HepG2 (cell line): ENCODE measurements around the gene FAM162A. TPM values are rescaled to one million over a fixed set of nuclear protein-coding genes. Genes with fewer than 3 reads are reported as not detected.

Source experiments
- CREB1 ChIP-seq, 2 experiments: fragments of 450-650 bp in 1 of 2; IDR thresholded peaks; 2 replicates each; pipeline ENCODE4 v1.6.1; 2016 to 2017; ENCODE audit warnings: control low read depth in 1 of 2, mild to moderate bottlenecking in 1 of 2, missing compliant biosample characterization in 1 of 2, missing genetic modification characterization in 1 of 2
- DNMT3B ChIP-seq: conservative IDR thresholded peaks from 2 replicates; pipeline ENCODE4 v1.6.1; 2016; ENCODE audit warnings: missing biosample characterization, control low read depth
- FIP1L1 ChIP-seq: fragments of 200-400 bp; formaldehyde crosslinking; IDR thresholded peaks from 2 replicates; pipeline ENCODE4 v1.6.1; 2018; ENCODE audit warnings: low read depth, mild to moderate bottlenecking, low read length, moderate library complexity, borderline replicate concordance; ENCODE audit not compliant: insufficient read depth
- HNF4G ChIP-seq, 2 experiments: sonication (generic) in 1 of 2; formaldehyde crosslinking in 1 of 2; IDR thresholded peaks; 2 replicates each; pipeline versions ENCODE4 v1.4.0 to v1.6.1; 2011 to 2020; ENCODE audit warnings: borderline replicate concordance in 2 of 2, low read depth in 2 of 2, mild to moderate bottlenecking in 2 of 2, low read length in 1 of 2, missing genetic modification reagents in 1 of 2, moderate library complexity in 1 of 2
- KDM6A ChIP-seq: IDR thresholded peaks from 2 replicates; pipeline ENCODE4 v1.6.1; 2016; ENCODE audit warnings: low read depth
- NCOR1 ChIP-seq: fragments of 200-600 bp; sonication (generic); IDR thresholded peaks from 2 replicates; pipeline ENCODE4 v1.7.0; 2017; ENCODE audit warnings: antibody characterized with exemption, low read length, borderline replicate concordance
- SIN3B ChIP-seq: fragments of 150-350 bp; IDR thresholded peaks from 2 replicates; pipeline ENCODE4 v1.6.1; 2014; ENCODE audit warnings: low read length
- SP140L ChIP-seq: sonication (generic); formaldehyde crosslinking; IDR thresholded peaks from 2 replicates; pipeline ENCODE4 v1.4.0; 2020; ENCODE audit warnings: missing genetic modification reagents, borderline replicate concordance
- SP2 ChIP-seq: sonication (generic); formaldehyde crosslinking; IDR thresholded peaks from 2 replicates; pipeline ENCODE4 v1.5.1; 2020; ENCODE audit warnings: mild to moderate bottlenecking, missing genetic modification reagents
- TBL1XR1 ChIP-seq: fragments of 150-350 bp; IDR thresholded peaks from 2 replicates; pipeline ENCODE4 v1.6.1; 2014; ENCODE audit warnings: borderline replicate concordance, low read length; ENCODE audit not compliant: partially characterized antibody
- TGIF2 ChIP-seq: IDR thresholded peaks from 2 replicates; pipeline ENCODE4 v1.6.1; 2016; ENCODE audit warnings: control low read depth, missing compliant biosample characterization
- TSC22D2 ChIP-seq: sonication (generic); formaldehyde crosslinking; IDR thresholded peaks from 2 replicates; pipeline ENCODE4 v1.5.1; 2020; ENCODE audit warnings: missing genetic modification reagents, mild to moderate bottlenecking, borderline replicate concordance
- ZNF761 ChIP-seq: sonication (generic); formaldehyde crosslinking; conservative IDR thresholded peaks from 2 replicates; pipeline ENCODE4 v1.4.0; 2020; ENCODE audit warnings: mild to moderate bottlenecking, missing genetic modification reagents
- ZNF839 ChIP-seq: sonication (generic); formaldehyde crosslinking; IDR thresholded peaks from 2 replicates; pipeline ENCODE4 v1.4.0; 2020; ENCODE audit warnings: missing genetic modification reagents, mild to moderate bottlenecking, borderline replicate concordance
- polyA plus RNA-seq, 8 experiments: library from polyadenylated mRNA; depleted of rRNA in 3 of 8; stranded (reverse) in 7 of 8; unstranded in 1 of 8; fragments of >200 nt; fragmentation: Illumina TruSeq in 4 of 8; extraction: Trizol in 4 of 8; gene quantifications; 2 replicates each; pipeline versions ENCODE4 v1.2.1 to v1.2.3, GENCODE V29; 2011 to 2016; ENCODE audit warnings: low read depth in 4 of 8, missing spikeins in 1 of 8, mixed read lengths in 1 of 8; ENCODE audit not compliant: insufficient read depth in 1 of 8
- total RNA-seq, 5 experiments: library from RNA; depleted of rRNA; stranded (reverse); fragments of >200 nt; fragmentation: Illumina TruSeq; extraction: Trizol; gene quantifications; 2 replicates each; pipeline ENCODE4 v1.2.3, GENCODE V29; 2016; ENCODE audit warnings: low read depth in 1 of 5
- TF ChIP-seq, protein P1 (sequence below): sonication (generic); formaldehyde crosslinking; IDR thresholded peaks from 2 replicates; pipeline ENCODE4 v1.5.1; 2020; ENCODE audit warnings: missing genetic modification reagents, mild to moderate bottlenecking, borderline replicate concordance
- TF ChIP-seq, protein P2 (sequence below): sonication (generic); formaldehyde crosslinking; IDR thresholded peaks from 2 replicates; pipeline ENCODE4 v1.9.0; 2021; ENCODE audit warnings: missing genetic modification reagents, borderline replicate concordance
- TF ChIP-seq, protein P3 (sequence below): sonication (generic); formaldehyde crosslinking; IDR thresholded peaks from 2 replicates; pipeline ENCODE4 v1.5.1; 2020; ENCODE audit warnings: missing genetic modification reagents, mild to moderate bottlenecking, borderline replicate concordance
- TF ChIP-seq, protein P4 (sequence below): sonication (generic); formaldehyde crosslinking; IDR thresholded peaks from 2 replicates; pipeline ENCODE4 v1.5.1; 2020; ENCODE audit warnings: missing genetic modification reagents, mild to moderate bottlenecking, borderline replicate concordance

The FAM162A gene
- total and polyA plus RNA-seq, 2 of the 13 experiments (the other 11 are each of a cell fraction or from before 2014, with no cell fraction given): 115 to 155 TPM

- no peak for TF ChIP-seq SIN3B
- TF ChIP-seq, protein P1, sequence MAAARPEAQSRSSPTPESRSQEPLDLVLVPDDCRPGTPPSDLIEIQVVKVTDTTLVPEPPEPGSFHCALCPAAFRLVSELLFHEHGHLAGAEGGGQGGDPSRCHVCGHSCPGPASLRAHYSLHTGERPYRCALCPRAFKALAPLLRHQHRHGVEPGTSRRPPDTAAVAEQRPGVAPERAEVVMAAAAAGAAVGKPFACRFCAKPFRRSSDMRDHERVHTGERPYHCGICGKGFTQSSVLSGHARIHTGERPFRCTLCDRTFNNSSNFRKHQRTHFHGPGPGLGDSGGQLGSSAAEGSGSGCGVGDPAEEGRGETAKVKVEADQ (CRISPR knock-in tag): 0 out of 2 replicates have a peak, but pooled peaks have one; percentile 49
- no peak for TF ChIP-seq HNF4G (IDR thresholded peaks at IDR 0.05; ENCODE audit: borderline replicate concordance, low read depth, low read length)
- no peak for TF ChIP-seq HNF4G (CRISPR knock-in tag; IDR thresholded peaks at IDR 0.05; ENCODE audit: borderline replicate concordance, low read depth)
- TF ChIP-seq, protein P2, sequence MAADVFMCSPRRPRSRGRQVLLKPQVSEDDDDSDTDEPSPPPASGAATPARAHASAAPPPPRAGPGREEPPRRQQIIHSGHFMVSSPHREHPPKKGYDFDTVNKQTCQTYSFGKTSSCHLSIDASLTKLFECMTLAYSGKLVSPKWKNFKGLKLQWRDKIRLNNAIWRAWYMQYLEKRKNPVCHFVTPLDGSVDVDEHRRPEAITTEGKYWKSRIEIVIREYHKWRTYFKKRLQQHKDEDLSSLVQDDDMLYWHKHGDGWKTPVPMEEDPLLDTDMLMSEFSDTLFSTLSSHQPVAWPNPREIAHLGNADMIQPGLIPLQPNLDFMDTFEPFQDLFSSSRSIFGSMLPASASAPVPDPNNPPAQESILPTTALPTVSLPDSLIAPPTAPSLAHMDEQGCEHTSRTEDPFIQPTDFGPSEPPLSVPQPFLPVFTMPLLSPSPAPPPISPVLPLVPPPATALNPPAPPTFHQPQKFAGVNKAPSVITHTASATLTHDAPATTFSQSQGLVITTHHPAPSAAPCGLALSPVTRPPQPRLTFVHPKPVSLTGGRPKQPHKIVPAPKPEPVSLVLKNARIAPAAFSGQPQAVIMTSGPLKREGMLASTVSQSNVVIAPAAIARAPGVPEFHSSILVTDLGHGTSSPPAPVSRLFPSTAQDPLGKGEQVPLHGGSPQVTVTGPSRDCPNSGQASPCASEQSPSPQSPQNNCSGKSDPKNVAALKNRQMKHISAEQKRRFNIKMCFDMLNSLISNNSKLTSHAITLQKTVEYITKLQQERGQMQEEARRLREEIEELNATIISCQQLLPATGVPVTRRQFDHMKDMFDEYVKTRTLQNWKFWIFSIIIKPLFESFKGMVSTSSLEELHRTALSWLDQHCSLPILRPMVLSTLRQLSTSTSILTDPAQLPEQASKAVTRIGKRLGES (CRISPR knock-in tag): 0 out of 2 replicates have a peak, but pooled peaks have one; percentile 44
- TF ChIP-seq FIP1L1: no peak
- TF ChIP-seq TBL1XR1: no peak
- TF ChIP-seq, protein P3, sequence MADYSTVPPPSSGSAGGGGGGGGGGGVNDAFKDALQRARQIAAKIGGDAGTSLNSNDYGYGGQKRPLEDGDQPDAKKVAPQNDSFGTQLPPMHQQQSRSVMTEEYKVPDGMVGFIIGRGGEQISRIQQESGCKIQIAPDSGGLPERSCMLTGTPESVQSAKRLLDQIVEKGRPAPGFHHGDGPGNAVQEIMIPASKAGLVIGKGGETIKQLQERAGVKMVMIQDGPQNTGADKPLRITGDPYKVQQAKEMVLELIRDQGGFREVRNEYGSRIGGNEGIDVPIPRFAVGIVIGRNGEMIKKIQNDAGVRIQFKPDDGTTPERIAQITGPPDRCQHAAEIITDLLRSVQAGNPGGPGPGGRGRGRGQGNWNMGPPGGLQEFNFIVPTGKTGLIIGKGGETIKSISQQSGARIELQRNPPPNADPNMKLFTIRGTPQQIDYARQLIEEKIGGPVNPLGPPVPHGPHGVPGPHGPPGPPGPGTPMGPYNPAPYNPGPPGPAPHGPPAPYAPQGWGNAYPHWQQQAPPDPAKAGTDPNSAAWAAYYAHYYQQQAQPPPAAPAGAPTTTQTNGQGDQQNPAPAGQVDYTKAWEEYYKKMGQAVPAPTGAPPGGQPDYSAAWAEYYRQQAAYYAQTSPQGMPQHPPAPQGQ (CRISPR knock-in tag): no peak
- peak; percentile 36; the same call in 1 of the 2 replicates for TF ChIP-seq TGIF2 (CRISPR knock-in tag)
- no peak for TF ChIP-seq TSC22D2 (CRISPR knock-in tag)
- TF ChIP-seq ZNF839 (CRISPR knock-in tag): no peak
- TF ChIP-seq SP2: peak; percentile 83
- no peak for TF ChIP-seq SP140L (CRISPR knock-in tag)
- peak; percentile 49 for TF ChIP-seq CREB1 (IDR thresholded peaks at IDR 0.05)
- peak; percentile 79 for TF ChIP-seq CREB1 (CRISPR knock-in tag; IDR thresholded peaks at IDR 0.05)
- no peak for TF ChIP-seq KDM6A (CRISPR knock-in tag)
- TF ChIP-seq, protein P4, sequence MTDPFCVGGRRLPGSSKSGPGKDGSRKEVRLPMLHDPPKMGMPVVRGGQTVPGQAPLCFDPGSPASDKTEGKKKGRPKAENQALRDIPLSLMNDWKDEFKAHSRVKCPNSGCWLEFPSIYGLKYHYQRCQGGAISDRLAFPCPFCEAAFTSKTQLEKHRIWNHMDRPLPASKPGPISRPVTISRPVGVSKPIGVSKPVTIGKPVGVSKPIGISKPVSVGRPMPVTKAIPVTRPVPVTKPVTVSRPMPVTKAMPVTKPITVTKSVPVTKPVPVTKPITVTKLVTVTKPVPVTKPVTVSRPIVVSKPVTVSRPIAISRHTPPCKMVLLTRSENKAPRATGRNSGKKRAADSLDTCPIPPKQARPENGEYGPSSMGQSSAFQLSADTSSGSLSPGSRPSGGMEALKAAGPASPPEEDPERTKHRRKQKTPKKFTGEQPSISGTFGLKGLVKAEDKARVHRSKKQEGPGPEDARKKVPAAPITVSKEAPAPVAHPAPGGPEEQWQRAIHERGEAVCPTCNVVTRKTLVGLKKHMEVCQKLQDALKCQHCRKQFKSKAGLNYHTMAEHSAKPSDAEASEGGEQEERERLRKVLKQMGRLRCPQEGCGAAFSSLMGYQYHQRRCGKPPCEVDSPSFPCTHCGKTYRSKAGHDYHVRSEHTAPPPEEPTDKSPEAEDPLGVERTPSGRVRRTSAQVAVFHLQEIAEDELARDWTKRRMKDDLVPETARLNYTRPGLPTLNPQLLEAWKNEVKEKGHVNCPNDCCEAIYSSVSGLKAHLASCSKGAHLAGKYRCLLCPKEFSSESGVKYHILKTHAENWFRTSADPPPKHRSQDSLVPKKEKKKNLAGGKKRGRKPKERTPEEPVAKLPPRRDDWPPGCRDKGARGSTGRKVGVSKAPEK (CRISPR knock-in tag): no peak
- no peak for TF ChIP-seq ZNF761
- peak; percentile 23; the same call in 1 of the 2 replicates for TF ChIP-seq NCOR1
- TF ChIP-seq DNMT3B (CRISPR knock-in tag): 0 out of 2 replicates have a peak, but pooled peaks have one; percentile 13
These were observed 32.0 kb downstream of the FAM162A start, which contains the start of gene WDR5B (continued) for GRCh38 chr3:122415762-122416654.
